ENCODE data around the gene SLC15A4. TPM values are rescaled to one million over a fixed set of nuclear protein-coding genes. Genes with fewer than 3 reads are reported as not detected.

The SLC15A4 gene
- polyA plus RNA-seq, 1 of the 3 experiments (the other 2 are of a cell fraction): 14.5 TPM

- TF ChIP-seq SMC3 (IDR thresholded peaks at IDR 0.05; ENCODE audit: low read depth, low read length): no peak
- no peak for TF ChIP-seq ZBTB33 (IDR thresholded peaks at IDR 0.05; ENCODE audit: borderline replicate concordance, low read depth)
- no peak for TF ChIP-seq PBX3 (IDR thresholded peaks at IDR 0.05)
- no peak for TF ChIP-seq MXI1 (IDR thresholded peaks at IDR 0.05; ENCODE audit: low read depth, low read length)
- TF ChIP-seq RCOR1 (IDR thresholded peaks at IDR 0.05; ENCODE audit: low read length): no peak
- TF ChIP-seq POLR2AphosphoS5 (IDR thresholded peaks at IDR 0.05; ENCODE audit: low read depth, low read length): no peak
- TF ChIP-seq GABPA (IDR thresholded peaks at IDR 0.05; ENCODE audit: low read depth): no peak
- TF ChIP-seq REST (IDR thresholded peaks at IDR 0.05; ENCODE audit: low read depth, low read length): no peak
- no peak for TF ChIP-seq USF2 (IDR thresholded peaks at IDR 0.05; ENCODE audit: borderline replicate concordance, low read depth, low read length)
- TF ChIP-seq CTCF (IDR thresholded peaks at IDR 0.05): no peak
- TF ChIP-seq EZH2phosphoT487 (IDR thresholded peaks at IDR 0.05; ENCODE audit: borderline replicate concordance, low read depth): no peak
- TF ChIP-seq FOXJ3 (CRISPR knock-in tag; IDR thresholded peaks at IDR 0.05): no peak
- TF ChIP-seq NFIC (IDR thresholded peaks at IDR 0.05; ENCODE audit: borderline replicate concordance): no peak
- TF ChIP-seq FOSL2 (IDR thresholded peaks at IDR 0.05; ENCODE audit: borderline replicate concordance, low read depth): no peak
- TF ChIP-seq IRF3 (IDR thresholded peaks at IDR 0.05; ENCODE audit: low read depth, low read length): no peak
- no peak for TF ChIP-seq CHD2 (IDR thresholded peaks at IDR 0.05; ENCODE audit: low read length, partially characterized antibody)
- TF ChIP-seq GATA2 (CRISPR knock-in tag; IDR thresholded peaks at IDR 0.05): no peak
- TF ChIP-seq MEF2A (IDR thresholded peaks at IDR 0.05; ENCODE audit: borderline replicate concordance, low read depth): no peak
- no peaks in the 10 kb centered on the region for H3F3A ChIP-seq (replicated peaks; ENCODE audit: insufficient read depth)
- WGBS (ENCODE audit: low lambda C conversion rate): 23% methylated on average over 7 of the region's 7 CpGs
Observed at GRCh38 chr12:128743916-128744315, 79.8 kb downstream of the SLC15A4 start.

More at GRCh38 chr12:128743916-128744315, 79.8 kb downstream of the SLC15A4 start:
- no peak overlapping the region for H2AFZ ChIP-seq (ENCODE audit: low read depth)
- H4K20me1 ChIP-seq (ENCODE audit: insufficient read depth): no peaks in the 10 kb centered on the region
- no peaks in the 10 kb centered on the region for H3K36me3 ChIP-seq (replicated peaks in 1 of 2; ENCODE audit: control insufficient read depth in 1 of 2, insufficient read depth in 2 of 2, low read length in 1 of 2)
- no peak for DNase-seq
- no peaks in the 10 kb centered on the region for H3K4me1 ChIP-seq (ENCODE audit: control insufficient read depth in 1 of 2, insufficient read depth in 2 of 2, low read depth in 1 of 2, low read length in 1 of 2)
- no peak overlapping the region for H3K27ac ChIP-seq (ENCODE audit: low read depth in 2 of 2, low read length in 1 of 2)
- CTCF ChIA-PET: no interaction called here
- no peak overlapping the region for H3K4me3 ChIP-seq (ENCODE audit: low read depth in 2 of 2, low read length in 1 of 2)
- H3K4me2 ChIP-seq: no peak overlapping the region
- POLR2A ChIA-PET: no interaction called here
- no peaks in the 10 kb centered on the region for H3K9me2 ChIP-seq
- H3K79me2 ChIP-seq (ENCODE audit: insufficient read depth): no peaks in the 10 kb centered on the region
- H3K9me3 ChIP-seq: no peaks in the 10 kb centered on the region
- H3K9ac ChIP-seq: no peak overlapping the region
- H3K27me3 ChIP-seq (ENCODE audit: insufficient read depth): no peaks in the 10 kb centered on the region

All from SK-N-SH (cell line).